GM21367 (cell line): ENCODE measurements around the gene ZDHHC20.
A peak's percentile ranks its signal among the peaks of the same experiment; 100 is the strongest.

Source experiments
- ATAC-seq: cut with Tn5 transposase; IDR thresholded peaks from one replicate; pipeline ENCODE4 v1.9.1; 2021; ENCODE audit not compliant: unreplicated experiment

The ZDHHC20 gene

GRCh38 chr13:21362741-21363140 is 96.4 kb downstream of the ZDHHC20 start:
- ATAC-seq = no peak

- ATAC-seq = no peak
These were observed 97.4 kb downstream of the ZDHHC20 start for GRCh38 chr13:21361706-21362105.

GRCh38 chr13:21361123-21361522 is 98.0 kb downstream of the ZDHHC20 start:
- ATAC-seq = no peak

- ATAC-seq = no peak
These were observed 98.6 kb downstream of the ZDHHC20 start for GRCh38 chr13:21360463-21360862.

GRCh38 chr13:21359855-21360254 is 99.2 kb downstream of the ZDHHC20 start:
- ATAC-seq = no peak

DNA sequence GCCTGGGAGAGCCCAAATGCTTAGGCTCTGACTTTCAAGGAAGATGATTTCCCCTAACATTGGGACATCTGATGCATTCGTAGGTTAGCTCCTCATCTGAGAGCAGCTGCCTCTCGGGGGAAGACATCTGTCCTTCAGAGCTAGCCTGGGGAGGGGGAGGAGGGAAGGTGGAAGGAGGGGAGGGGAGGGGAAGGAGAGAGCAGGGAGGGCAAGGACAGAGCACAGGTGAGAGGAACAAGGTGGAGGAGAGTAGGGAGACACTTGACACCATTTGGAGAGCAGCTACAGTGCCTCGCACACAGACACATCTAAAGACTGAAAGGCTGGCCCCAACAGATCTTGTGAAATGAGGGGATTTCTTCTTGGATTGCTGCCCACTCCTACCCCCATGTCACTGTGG is 103.8 kb downstream of the ZDHHC20 start:
- no peak for ATAC-seq

DNA sequence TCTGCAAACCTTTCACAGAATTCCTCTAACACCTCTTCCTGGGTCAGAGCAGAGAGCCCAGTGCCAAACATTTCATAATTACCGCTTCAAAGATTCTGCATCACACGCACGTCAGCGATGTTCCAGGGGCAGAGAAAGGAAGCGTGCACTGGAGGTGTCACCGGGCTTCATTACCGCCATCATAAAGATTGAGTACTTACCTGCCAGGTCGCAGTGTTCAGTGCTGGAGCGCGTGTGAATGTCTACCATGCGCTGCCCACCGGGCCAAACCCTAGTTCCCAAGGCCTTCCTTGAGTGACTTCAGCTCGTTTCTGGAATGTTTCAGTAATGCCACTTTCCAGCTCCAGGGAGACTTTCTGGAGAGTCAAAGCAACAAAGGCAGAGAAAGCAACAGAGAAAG is 104.4 kb downstream of the ZDHHC20 start:
- ATAC-seq = no peak

DNA sequence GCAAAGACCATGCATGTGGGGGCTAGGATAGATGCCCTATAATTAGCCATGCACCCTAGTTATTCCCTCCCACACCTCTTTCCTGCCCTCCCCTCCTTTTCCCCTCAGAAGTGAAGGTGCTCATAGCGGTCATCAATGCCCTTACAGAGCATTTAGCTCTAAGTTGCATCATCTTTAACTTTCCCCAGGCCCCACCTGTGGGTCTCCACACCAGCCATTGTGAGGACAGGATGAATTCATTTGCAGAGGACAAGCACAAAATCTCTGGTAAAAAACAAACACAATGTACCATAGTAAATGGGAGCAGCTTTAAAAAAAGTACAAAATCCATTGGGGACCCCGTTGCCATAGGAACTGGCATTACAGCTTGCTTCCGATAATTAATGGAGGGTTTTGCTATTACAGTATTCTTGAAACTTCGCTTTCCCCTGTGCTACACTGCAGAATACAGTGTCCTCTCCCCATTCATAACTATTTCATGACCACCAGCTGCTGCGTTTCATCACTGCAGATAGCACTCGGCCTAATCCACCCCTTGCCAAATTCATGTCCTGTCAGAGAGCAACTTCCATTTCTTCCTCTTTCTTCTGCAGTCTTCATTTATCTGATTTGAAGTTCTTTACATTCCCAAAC is 110.5 kb downstream of the ZDHHC20 start:
- ATAC-seq = no peak

DNA sequence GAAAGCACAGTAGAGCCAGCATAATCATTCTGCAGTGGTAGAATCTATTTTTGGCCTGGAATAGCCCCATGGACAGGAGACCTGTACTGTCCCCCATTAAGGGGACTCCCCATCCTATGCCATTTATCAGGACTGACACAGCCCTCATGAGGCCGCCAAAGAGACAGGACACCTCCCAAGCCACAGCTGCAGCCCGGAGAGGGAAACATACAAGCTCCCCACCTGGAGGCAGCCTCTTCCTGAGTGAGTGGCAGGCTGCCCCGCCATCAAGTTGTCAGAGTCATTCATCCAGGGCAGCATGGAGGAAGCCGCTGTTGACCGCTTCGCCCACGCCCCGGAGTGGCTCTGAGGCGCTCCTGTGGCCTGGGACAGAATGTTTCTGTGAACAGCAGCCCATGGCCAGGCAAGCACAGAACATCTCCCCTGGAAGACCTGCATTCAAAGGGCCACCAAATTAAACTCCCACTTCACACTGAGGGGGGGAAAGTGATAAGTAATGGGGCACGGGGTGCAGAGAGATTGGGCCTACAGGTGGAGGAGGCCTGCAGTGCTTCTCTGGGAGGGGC is 111.3 kb downstream of the ZDHHC20 start:
- no peak for ATAC-seq

GRCh38 chr13:21344662-21345176 is 114.4 kb downstream of the ZDHHC20 start:
- no peak for ATAC-seq

GRCh38 chr13:21343659-21344058 is 115.4 kb downstream of the ZDHHC20 start:
- ATAC-seq = no peak

DNA sequence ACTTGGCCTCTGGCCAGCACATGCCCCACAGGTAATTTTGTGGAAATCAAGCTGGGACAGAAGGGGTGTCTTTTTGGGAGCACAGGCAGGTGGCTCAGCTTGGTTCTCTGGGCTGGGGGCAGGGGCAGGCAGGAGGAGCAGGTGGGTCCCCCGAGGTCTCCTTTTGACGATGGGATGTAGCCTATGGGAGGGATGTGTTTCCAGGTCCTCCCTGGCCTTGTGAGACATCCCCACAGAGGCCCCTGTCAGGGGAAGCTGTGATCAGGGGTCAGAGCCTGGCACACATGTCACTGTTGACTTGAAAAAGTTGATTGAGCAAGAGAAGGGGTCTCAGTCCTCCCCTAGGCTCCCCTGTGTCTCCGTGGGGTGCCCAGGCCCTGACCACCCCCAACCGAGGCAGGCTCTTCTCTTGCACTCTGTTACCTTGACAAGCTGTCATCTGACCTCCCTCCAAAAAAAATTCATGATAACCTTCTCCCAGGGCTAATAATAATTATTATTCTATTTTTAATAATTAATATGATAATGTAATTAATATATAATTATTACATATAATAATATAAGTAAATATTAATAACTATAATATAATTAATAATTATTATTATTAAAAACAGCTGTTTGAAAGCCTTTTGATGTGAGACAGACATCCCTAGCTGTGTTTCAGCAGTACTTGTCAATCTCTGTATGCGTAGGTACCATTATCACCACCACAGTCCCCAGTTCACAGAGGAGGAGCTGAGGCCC is 116.2 kb downstream of the ZDHHC20 start:
- ATAC-seq = no peak

DNA sequence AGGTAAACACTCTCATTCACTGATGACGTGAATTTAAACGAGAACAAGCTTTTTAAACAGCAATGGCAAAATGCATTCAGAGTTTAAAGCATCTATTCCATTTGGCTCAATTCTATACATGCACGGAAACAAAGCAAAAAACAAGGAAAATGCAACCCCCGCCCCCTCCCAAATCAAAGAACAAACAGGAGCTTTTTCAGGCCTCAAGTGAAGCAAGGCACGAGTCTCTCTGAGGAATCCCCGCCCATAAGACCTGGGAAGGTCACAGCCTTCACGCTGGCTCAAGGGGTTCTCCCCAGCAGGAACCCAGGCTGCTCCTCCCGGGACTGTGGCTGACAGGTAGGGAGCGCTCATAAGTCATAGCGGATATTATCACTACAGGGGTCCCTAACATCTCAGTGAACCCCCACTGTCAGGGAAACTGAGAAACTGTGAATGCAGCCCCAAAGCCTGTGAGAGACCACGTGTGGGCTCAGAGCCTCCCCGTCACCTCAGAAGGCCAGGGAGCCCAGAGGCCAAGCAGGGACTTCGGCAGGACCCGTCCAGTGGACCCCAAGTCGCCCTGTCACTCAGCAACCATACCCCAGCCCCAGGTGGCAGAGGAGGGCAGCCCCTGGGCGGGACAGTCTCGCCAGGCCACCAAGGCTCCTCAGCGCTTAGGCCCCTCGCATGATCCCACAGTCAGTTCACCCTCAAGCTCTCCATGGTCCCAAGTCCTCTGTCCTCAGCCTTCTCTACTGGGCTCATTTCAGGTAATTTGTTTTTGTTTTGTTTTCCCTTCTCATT is 117.3 kb downstream of the ZDHHC20 start:
- ATAC-seq = no peak

- no peak for ATAC-seq
These were observed 120.3 kb downstream of the ZDHHC20 start for GRCh38 chr13:21338639-21339278.

DNA sequence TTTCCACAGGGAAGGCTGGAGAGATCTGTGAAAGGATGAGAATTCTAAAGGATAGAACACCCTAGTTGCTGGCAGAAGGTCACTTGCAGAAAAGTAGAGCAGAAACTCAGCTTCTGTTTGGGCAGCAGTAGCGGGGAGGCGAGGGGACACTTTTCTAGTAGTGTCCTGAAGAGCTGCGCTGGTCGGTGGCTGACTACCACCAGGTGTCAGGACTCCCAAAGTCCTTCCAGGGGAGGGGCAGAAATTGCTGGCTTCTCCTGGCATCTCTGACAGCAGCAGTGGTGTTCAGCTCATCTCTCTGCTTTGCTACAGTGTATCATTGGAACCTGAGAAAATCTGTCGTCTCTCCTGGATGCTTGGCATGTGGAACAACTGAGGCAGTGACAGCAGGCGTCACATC is 120.9 kb downstream of the ZDHHC20 start:
- no peak for ATAC-seq

DNA sequence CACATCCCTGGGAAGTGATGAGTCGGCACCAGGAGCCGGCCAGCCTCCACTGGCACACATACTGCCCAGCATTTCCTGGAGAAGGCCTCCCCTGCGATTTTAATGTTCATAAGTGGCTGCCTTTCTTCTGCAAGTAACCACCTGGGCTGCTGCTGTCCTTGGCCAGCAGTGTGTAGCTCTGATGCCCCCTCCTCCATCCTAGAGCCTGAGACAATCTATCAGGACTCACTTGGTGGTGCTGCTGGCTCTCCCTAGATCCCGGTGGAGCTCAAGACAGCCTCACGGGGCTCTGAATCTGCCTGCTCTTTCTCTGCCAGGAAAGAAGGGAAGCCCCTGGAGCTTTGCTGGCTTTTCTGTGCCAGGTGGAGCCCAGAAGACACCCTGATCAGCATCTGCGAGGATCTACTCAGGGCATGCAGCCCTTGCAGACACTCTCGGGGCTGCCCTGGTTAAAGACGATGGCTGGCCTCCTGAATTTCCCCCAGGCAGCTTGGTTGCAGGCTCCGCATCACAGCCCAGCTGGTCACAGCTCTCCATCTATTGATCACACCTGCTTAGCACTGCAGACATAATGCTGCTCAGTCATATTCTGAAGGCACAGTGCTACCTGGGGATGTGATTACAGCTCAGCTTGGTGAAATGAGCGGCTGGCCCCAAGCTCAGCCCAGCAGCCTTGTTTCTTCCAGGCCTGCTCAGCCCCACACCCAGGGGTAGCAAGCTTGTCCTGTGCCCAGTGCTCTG is 122.3 kb downstream of the ZDHHC20 start:
- ATAC-seq = no peak

DNA sequence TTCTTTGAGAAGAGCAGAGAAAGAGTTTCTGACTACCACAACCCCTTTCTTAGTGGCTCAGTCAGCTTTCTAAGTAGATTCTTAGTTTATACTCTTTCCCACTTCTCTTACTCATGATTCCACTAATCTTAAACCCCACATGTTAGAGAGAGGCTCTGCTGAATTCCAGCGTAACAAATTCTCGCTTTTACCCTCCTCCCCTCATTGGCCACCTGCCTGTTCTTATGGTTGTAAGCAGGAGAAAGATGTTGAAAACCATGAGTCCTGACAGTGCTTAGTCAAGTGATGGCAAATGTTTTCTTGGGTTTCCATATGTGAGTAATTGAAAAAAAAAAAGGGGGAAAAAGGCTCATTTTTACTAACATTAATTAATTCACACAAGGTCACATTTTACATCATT is 125.9 kb downstream of the ZDHHC20 start:
- no peak for ATAC-seq

DNA sequence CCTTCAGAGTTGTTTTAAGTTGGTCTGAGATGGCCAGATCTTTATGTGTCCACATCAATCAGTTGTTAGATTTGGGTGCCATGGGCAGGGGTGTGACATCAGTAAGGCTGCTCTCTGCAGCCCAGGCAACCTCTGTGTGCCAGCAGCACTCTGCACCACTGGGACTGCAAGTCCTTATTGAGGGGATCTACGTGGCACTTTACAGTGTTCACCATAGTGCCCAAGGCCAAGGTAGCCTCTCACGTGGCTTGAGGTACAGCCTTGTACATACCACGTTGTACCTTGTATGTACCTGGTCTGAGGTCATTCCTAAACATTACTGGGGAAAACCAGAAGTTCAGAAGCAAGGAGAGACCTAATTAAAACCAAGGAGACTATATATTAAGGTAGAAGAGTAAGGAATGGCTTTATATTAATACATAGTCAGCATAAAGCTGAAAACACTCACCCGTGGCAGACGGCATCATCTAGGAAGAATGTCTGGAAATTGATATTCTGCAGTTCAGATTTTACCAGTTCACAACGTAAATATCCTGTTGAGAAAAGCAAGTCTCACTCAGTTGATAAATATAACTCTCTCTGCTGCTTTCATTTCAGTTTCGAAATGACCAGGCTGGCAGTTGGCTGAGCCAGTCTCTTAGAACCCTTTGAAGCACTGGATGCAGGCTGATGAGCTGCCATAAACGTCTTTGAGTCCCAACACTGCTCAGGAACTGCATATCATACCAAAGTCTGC is 128.8 kb downstream of the ZDHHC20 start:
- ATAC-seq = peak; percentile 68

GRCh38 chr13:21328836-21329477 is 130.1 kb downstream of the ZDHHC20 start:
- no peak for ATAC-seq
